Fibroblast of lung (primary cell): ENCODE results near the gene ANKRA2. TPM values are rescaled to one million over a fixed set of nuclear protein-coding genes. Genes with fewer than 3 reads are reported as not detected.

Experiments used
- DNase-seq, 2 donors: peaks; one replicate each; pipeline versions ENCODE4 v3.0.0 to v3.0.0-alpha.2; 2010; ENCODE audit warnings: low read depth in 2 of 2
- H2AFZ ChIP-seq: 2 replicates; pipeline ENCODE4 v1.5.1; 2012; ENCODE audit warnings: low read length, control low read depth, inconsistent platforms
- H3K27ac ChIP-seq: 2 replicates; pipeline ENCODE4 v1.5.1; 2011; ENCODE audit warnings: low read length, control low read depth; ENCODE audit not compliant: insufficient read depth
- H3K27me3 ChIP-seq: 2 replicates; pipeline ENCODE4 v1.5.1; 2011; ENCODE audit warnings: mild to moderate bottlenecking, low read length; ENCODE audit not compliant: control insufficient read depth, insufficient read depth
- H3K36me3 ChIP-seq: 2 replicates; pipeline ENCODE4 v1.5.1; 2011; ENCODE audit warnings: low read length; ENCODE audit not compliant: control insufficient read depth, insufficient read depth
- H3K4me1 ChIP-seq: 2 replicates; pipeline ENCODE4 v1.5.1; 2011; ENCODE audit warnings: low read length; ENCODE audit not compliant: control insufficient read depth, insufficient read depth; ENCODE audit errors: extremely low read depth
- H3K4me2 ChIP-seq: 2 replicates; pipeline ENCODE4 v1.5.1; 2011; ENCODE audit warnings: low read length, control low read depth; ENCODE audit not compliant: insufficient read depth; ENCODE audit errors: extremely low read depth
- H3K4me3 ChIP-seq, 4 experiments: fragments of 200-600 bp in 1 of 4; sonication (generic) in 1 of 4; replicated peaks in 1 of 4; 2 replicates each; pipeline ENCODE4 v1.5.1; 2011 to 2016; ENCODE audit warnings: low read length in 4 of 4, low read depth in 3 of 4, mild to moderate bottlenecking in 3 of 4, control low read depth in 2 of 4, inconsistent platforms in 1 of 4, mixed read lengths in 1 of 4; ENCODE audit not compliant: insufficient read depth in 1 of 4; ENCODE audit errors: control extremely low read depth in 1 of 4
- H3K79me2 ChIP-seq: 2 replicates; pipeline ENCODE4 v1.5.1; 2012; ENCODE audit warnings: mild to moderate bottlenecking, low read length, inconsistent platforms; ENCODE audit not compliant: control insufficient read depth, insufficient read depth
- H3K9ac ChIP-seq: 2 replicates; pipeline ENCODE4 v1.5.1; 2011; ENCODE audit warnings: mild to moderate bottlenecking, low read length, control low read depth; ENCODE audit not compliant: insufficient read depth
- H3K9me3 ChIP-seq: 2 replicates; pipeline ENCODE4 v1.5.1; 2012; ENCODE audit warnings: low read depth, low read length; ENCODE audit not compliant: control insufficient read depth, insufficient read depth
- H4K20me1 ChIP-seq: 2 replicates; pipeline ENCODE4 v1.5.1; 2011; ENCODE audit warnings: low read length; ENCODE audit not compliant: control insufficient read depth, insufficient read depth; ENCODE audit errors: extremely low read depth
- CTCF ChIP-seq, 2 donors: IDR thresholded peaks in 1 of 2; conservative IDR thresholded peaks in 1 of 2; 1 replicate in 1 of 2; 2 replicates in 1 of 2; pipeline ENCODE4 v1.5.1; 2011 to 2012; ENCODE audit warnings: low read length in 2 of 2, control low read depth in 1 of 2, inconsistent platforms in 1 of 2, low read depth in 1 of 2, mild to moderate bottlenecking in 1 of 2
- EZH2 ChIP-seq: IDR thresholded peaks from 2 replicates; pipeline ENCODE4 v1.5.1; 2012; ENCODE audit warnings: low read length, control low read depth, mild to moderate bottlenecking; ENCODE audit errors: missing control alignments
- polyA plus RNA-seq, 2 donors: library from polyadenylated mRNA; depleted of rRNA in 1 of 2; stranded (reverse) in 1 of 2; unstranded in 1 of 2; fragments of >200 nt; gene quantifications; 2 replicates each; pipeline ENCODE4 v1.2.1, GENCODE V29; 2011 to 2012; ENCODE audit warnings: missing spikeins in 1 of 2
- total RNA-seq: library from RNA; depleted of rRNA; stranded (reverse); fragments of >200 nt; gene quantifications from 2 replicates; pipeline ENCODE4 v1.2.1, GENCODE V29; 2014

ANKRA2 gene
- total and polyA plus RNA-seq, 2 donors (not counting 1 experiment from before 2014, with no cell fraction given): 15.0 to 29.7 TPM

DNA sequence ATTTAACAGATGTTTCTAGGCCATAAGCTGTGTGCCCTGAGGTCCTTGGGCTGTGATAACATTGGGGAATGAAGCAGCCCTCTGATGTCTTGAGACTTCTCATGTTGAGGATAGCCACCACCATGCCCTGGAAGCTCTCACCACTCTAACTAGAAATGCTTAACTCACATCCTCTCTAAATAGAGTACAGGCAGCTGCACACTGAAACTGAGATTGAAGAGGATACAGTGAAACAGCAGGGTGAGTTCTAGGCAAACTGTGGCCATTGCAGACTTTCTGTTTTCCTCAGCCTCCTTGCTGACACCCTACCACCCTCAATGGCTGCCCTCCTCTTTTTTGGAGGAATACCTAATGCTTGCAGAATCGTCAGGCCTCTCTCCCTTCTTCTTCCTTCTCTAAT, 22.5 kb upstream of the ANKRA2 start:
- Histone ChIP-seq H3K4me3 (no peak overlapping the region), H2AFZ (no peak overlapping the region), H3K9ac (no peak overlapping the region), H3K4me2 (no peak overlapping the region), H3K79me2 (no peaks in the 10 kb centered on the region), H3K27me3 (no peaks in the 10 kb centered on the region), H3K27ac (no peak overlapping the region), H3K9me3 (no peaks in the 10 kb centered on the region), H3K36me3 (no peaks in the 10 kb centered on the region), H4K20me1 (no peaks in the 10 kb centered on the region), H3K4me1 (peaks cover 7% of the 10 kb centered on the region)
- DNase-seq: no peak
- TF ChIP-seq EZH2: no peak
- no peak for TF ChIP-seq CTCF (conservative IDR thresholded peaks at IDR 0.05 in 1 of 2, IDR thresholded peaks at IDR 0.05 in 1 of 2; ENCODE audit: low read depth in 1 of 2, low read length in 2 of 2)

DNA sequence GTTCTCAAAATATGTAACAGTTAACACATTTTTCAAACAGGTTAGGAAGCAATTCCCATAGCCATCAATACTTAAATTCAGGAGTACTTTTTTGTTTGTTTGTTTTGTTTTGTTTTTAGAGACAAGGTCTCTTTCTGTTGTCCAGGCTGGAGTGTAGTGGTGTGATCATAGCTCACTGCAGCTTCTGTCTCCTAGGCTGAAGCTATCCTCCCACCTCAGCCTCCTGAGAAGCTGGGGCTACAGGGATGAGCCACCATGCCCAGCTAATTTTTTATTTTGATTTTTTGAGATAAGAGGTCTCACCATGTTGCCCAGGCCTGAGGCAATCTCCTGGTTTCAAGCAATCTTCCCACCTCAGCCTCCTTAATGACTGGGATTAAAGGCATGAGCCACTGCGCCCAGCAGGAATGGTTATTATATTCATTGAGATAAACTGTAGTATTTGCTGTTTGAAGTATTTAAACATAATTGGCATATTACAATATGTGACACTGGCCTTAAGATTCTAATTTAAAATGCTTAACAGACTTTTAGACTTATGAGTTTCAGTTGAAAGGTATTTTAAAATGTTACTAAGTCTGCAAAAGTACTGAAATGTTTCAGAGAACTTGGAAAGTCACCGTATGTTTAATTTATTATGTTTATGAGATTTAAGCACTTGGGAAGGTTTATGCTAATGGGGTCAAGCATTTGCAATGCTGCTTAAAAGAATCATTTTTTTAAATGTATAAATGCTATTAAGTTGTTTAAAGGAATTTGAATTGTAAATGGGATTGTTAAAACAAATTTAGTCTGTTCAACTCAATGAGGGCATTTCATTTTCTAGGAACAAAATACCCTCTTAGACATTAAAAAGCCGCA, 17.1 kb upstream of the ANKRA2 start:
- Histone ChIP-seq H2AFZ (no peak overlapping the region), H3K36me3 (peaks cover 2% of the 10 kb centered on the region), H3K27me3 (no peaks in the 10 kb centered on the region), H3K27ac (no peak overlapping the region), H4K20me1 (no peaks in the 10 kb centered on the region), H3K9me3 (no peaks in the 10 kb centered on the region), H3K4me3 (no peak overlapping the region), H3K9ac (no peak overlapping the region), H3K79me2 (no peaks in the 10 kb centered on the region), H3K4me2 (no peak overlapping the region), H3K4me1 (no peaks in the 10 kb centered on the region)
- no peak for DNase-seq
- TF ChIP-seq CTCF (conservative IDR thresholded peaks at IDR 0.05 in 1 of 2, IDR thresholded peaks at IDR 0.05 in 1 of 2; ENCODE audit: low read depth in 1 of 2, low read length in 2 of 2) (no peak), EZH2 (no peak)

DNA sequence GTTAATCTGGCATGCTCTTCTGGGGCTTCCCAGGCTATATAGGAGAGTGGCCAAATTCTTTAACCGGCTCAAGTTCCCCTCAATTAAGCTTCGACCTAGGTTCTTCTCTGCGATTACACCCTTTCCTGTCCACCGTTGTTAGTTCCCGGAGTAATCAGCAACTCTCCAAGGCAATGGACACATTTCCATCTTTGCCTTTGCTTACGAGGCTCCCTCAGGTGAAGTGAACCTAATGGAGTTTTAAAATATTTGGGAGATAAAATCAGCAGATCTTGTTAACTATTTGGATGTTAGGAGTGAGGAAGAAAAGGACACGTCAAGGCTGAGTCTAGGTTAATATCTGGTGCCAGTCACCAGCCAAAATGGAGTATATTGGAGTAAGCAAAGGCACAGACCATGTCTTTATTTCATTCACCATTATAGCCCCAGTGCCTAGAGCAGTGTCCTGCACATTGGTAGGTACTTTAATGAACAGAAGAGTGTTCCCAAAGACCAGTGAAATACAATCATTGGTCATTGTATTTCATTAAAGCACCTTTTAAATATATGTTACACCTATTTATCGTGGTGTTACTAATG, 619 bp upstream of the ANKRA2 start:
- Histone ChIP-seq H3K4me1 (peaks cover 5% of the 10 kb centered on the region), H3K4me2 (peak overlapping the region; percentile 95), H3K36me3 (no peaks in the 10 kb centered on the region), H3K79me2 (peaks cover 37% of the 10 kb centered on the region), H3K27me3 (no peaks in the 10 kb centered on the region), H3K9ac (peak overlapping the region; percentile 97), H3K4me3 (peak overlapping the region; percentile 80 to 95 (median 90)), H3K9me3 (no peaks in the 10 kb centered on the region), H3K27ac (peak overlapping the region; percentile 97), H2AFZ (peak overlapping the region; percentile 82), H4K20me1 (no peaks in the 10 kb centered on the region)
- TF ChIP-seq EZH2: no peak
- no peak for TF ChIP-seq CTCF (conservative IDR thresholded peaks at IDR 0.05 in 1 of 2, IDR thresholded peaks at IDR 0.05 in 1 of 2; ENCODE audit: low read depth in 1 of 2, low read length in 2 of 2)
- DNase-seq: no peak
